NCI-H128 (cell line): Measurements from ENCODE around the gene ABCF3.

Source experiments
- DNase-seq: peaks from one replicate; lab custom pipeline; 2025; ENCODE audit not compliant: unreplicated experiment; lab: John Stamatoyannopoulos, UW

The ABCF3 gene

GRCh38 chr3:184184546-184185230 lies 1.3 kb upstream of the ABCF3 start:
- DNase-seq: no peak

DNA sequence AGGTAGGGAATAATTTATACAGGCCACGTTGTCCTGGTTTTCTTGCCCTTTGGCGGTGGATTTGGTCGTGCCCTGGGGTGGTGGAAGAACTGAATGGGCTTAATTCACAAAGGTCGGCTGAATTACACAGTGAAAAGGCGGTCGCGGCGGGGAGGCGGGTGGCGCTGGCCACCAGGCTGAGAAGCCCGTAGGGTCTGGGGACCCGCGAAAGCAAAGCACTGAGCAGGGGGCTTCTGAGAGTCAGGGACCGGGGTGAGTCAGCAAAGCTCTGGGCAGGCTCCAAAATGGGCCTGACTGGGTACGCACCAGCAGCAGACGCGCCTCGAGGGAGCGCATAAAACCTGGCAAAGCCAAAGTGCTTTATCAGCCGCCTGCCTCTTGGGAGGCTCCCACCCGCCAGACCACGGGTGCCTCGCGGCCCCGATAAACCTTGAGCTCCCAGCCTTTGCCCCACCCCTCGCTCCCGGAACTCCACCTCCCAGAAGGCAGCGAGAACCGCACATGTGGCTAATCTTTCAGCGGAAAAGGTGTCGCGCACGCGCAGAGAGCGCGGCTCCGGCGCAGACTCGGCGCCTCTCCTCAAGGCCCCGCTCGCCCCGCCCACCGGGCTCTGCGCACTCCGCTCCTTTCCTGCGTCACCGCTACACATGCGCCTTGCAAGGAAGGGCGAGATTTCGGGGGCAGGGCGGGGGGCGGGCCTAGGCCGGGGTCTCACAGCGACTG lies 377 bp upstream of the ABCF3 start:
- DNase-seq: peak; percentile 99

GRCh38 chr3:184186902-184187207 lies 856 bp downstream of the ABCF3 start:
- DNase-seq: no peak

DNA sequence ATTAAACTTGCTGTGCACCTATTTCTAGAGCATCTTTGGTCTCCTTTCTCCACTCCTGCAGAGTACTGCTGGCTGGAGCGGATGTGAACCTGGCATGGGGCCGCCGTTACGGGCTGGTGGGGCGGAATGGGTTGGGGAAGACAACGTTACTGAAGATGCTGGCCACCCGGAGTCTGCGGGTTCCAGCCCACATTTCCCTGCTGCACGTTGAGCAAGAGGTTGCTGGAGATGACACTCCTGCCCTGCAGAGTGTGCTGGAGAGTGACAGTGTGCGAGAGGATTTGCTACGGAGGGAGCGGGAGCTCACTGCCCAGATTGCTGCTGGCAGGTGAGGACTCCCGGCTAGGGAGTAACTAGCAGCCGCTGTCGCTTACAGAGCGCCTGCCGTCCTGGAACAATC lies 2.1 kb downstream of the ABCF3 start:
- no peak for DNase-seq

DNA sequence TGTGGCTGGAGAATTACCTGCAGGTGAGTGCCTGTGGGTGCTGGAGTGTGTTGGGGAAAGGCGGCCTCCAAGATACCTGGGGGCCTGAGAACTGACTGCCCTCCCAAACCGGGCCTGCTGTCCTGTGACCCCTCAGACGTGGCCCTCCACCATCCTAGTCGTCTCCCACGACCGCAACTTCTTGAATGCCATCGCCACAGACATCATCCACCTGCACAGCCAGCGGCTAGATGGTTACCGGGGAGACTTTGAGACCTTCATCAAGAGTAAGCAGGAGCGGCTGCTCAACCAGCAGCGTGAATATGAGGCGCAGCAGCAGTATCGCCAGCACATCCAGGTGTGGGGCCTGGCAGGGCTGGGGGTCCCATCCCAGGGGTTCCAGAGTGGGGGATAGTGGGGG lies 3.4 kb downstream of the ABCF3 start:
- DNase-seq: no peak

- no peak for DNase-seq
These were observed 6.9 kb downstream of the ABCF3 start for GRCh38 chr3:184192889-184193288.

DNA sequence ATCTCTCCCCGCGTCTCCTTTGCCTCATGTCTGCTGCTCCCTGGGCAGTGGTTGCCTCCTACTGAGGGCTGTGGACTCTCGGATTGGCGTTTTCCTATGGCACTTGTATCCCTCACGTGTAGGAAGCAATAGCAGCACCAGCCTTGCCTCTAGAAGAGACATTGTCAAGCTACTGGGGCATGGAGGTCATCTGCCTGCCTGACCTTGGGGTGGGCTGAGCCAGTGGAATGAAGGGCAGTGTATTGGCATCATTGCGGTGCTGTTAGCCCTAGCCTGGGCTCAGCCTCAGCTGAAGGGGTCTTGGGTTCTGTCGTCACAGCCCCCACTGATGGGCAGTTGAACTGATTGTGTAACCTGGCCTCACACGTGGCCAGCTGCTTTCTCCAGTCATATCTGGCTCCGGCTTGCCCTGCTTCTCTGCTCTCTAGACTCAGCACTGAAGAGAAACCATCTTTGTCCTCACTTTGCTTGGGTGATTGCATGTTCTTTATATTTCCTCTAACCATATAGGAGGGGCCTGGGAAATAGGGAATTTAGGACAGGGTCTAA lies 8.1 kb downstream of the ABCF3 start:
- no peak for DNase-seq

- DNase-seq: no peak
These were observed 10.5 kb downstream of the ABCF3 start for GRCh38 chr3:184196536-184196935.

DNA sequence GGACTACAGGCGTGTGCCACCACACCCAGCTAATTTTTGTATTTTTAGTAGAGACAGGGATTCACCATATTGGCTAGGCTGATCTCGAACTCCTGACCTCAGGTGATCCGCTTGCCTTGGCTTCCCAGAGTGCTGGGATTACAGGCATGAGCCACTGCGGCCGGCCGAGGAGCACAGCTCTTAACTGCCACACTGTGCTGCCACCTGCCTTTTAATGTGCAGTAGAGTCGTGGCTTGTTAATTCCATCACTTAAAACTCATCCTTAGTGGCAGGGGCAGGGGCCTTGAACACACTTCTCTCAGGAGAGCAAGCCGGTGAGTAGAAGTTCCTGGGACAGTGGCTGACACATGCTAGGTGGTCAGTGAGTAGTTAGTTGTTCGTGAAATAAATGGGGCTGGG lies 12.5 kb downstream of the ABCF3 start:
- DNase-seq: no peak

DNA sequence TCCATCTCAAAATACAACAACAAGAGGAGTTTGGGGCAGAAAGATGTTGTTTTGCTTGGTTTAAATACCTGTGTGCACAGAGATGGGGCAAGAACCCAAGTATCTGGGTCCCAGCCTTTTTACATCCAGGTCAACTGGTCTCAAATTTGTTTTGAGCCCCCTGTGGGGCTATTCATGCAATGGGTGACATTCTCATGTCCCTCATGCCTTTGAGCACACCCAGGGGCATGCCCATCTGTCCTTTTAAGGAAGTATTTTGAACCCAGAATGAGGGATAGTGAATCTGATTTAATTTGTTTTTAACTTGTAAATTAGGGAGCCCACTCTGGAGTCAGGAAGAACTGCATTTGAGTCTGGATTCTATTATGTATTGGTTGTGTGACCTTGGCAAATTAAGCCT lies 14.8 kb downstream of the ABCF3 start:
- DNase-seq: no peak

DNA sequence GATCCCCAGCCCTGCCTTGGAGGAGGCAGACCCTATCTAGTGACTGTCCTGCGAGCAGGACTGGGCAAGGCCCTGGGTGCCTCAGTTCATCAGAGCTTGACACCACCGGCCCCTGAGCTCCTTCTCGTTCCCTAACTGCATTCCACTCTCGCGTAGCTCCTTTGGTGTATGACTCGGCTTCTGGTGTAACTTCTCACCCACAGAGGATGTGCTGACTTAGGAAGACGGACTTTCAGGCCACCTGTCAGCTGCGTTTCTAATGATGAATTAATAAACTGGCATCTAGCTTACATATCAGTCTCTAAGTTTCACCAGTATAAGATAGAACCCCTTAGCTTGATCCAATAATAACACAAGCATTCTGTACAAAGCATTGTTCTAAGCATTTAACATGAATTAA lies 17.5 kb downstream of the ABCF3 start:
- no peak for DNase-seq

GRCh38 chr3:184209146-184209923 lies 23.3 kb downstream of the ABCF3 start:
- no peak for DNase-seq

GRCh38 chr3:184211297-184211696 lies 25.3 kb downstream of the ABCF3 start:
- no peak for DNase-seq

DNA sequence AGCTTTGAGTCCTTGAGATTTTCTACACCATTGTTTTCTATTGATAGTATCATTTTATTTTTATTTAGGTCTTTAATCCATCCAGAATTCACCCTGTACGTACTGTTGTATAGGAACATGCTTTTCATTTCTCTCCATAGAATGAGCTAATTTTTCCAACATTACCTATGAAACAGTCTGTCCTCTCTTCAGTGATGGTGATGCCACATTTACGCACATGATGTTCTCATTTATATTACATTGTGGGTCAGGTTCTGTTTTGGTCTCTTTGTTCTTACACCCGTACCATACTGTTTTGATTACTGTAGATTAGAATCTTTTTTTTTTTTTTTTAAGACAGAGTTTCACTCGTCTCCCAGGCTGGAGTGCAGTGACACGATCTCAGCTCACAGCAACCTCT lies 25.7 kb downstream of the ABCF3 start:
- DNase-seq: no peak

DNA sequence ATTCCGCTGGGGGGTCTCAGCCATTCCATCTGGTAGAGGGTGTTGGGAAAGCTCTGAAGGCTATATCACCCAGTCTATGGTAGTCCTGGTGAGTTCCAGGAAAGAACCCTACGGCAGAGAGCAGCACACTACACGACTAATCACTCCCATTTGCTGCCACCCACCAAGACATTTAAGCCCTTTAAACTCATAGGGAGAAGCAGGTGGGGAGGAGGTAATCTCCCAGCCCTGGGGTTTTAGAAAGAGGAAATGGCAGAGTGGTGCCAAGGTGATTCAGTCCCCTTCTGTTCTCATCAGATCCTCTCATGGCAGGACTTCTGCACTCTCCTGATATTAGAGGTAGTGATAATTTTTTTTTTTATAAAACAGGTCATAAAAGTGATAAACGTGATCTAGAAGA lies 32.8 kb downstream of the ABCF3 start:
- no peak for DNase-seq

- no peak for DNase-seq
These were observed 36.5 kb downstream of the ABCF3 start for GRCh38 chr3:184222521-184222920.

DNA sequence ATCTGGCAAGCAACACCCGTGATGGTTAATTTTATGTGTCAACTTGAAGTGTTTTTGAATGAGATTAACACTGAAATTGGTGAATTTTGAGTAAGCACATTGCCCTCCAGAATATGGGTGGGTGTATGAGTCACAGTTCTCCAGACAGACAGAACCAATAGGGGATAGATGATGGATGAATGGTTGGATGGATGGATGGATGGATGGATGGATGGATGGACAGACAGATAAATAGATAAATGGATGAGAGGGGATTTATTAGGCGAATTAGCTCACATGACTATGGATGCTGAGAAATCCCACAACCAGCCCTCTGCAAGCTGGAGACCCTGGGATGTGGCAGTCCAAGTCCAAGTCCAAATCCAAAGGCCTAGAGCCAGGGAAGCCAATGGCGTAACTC lies 37.9 kb downstream of the ABCF3 start:
- no peak for DNase-seq

GRCh38 chr3:184227481-184227935 lies 41.5 kb downstream of the ABCF3 start:
- DNase-seq: no peak

DNA sequence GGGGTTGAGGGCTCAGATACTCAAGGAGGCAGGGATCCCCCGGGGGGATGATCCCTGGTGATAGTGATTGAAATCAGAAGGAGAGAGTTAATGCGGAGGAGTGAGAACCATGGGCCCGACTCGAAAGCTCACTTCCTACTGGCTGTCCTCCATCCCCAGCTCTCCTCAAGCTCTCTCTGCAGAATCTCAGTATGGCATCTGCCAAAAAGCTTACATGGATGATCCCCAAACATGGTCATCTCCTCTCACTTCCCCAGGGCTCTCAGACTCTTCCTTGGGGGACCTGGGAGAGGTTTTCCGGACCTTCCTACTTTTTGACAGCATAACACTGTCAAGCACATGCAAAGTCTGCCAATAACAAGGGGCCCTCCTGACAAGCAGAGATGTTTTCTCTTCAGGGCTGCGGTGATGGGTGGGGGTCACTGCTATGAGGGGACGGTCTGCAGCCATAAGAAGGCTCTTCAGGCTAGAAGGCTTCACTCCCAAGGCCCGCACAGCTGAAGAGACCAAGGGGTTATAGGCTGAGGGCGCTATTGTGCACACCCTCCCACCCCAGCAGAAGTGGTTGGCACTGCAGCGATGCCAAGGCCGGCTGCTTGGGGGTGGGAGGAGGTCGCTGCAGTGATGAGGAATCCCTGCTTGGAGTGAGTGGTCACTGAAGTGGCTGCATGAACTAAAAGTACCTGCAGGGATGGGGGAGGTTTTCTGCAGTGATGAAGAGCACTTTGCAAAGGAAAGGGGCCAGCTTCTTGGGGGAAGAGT lies 42.6 kb downstream of the ABCF3 start:
- DNase-seq: no peak

GRCh38 chr3:184229394-184230080 lies 43.5 kb downstream of the ABCF3 start, which contains the start of gene VWA5B2:
Gene VWA5B2 (plus strand): TSS chr3:184229585. CDS start chr3:184230529, 944 bp downstream.
- peak; percentile 72 for DNase-seq
